MM.1S (cell line): ENCODE results near the gene TAOK1.

ENCODE experiments used
- DNase-seq: peaks from one replicate; pipeline ENCODE4 v3.0.0-alpha.2; 2015
- H2AFZ ChIP-seq: fragments of 300-600 bp; sonication (generic); 2 replicates; pipeline ENCODE4 v1.6.0; 2016; ENCODE audit warnings: antibody characterized with exemption, low read length
- H3F3A ChIP-seq: fragments of 300-600 bp; sonication (generic); 2 replicates; pipeline ENCODE4 v1.6.1; 2016; ENCODE audit warnings: mild to moderate bottlenecking, antibody characterized with exemption, low read length, moderate library complexity, mixed read lengths; ENCODE audit not compliant: insufficient read depth
- H3K27ac ChIP-seq: fragments of 300-600 bp; sonication (generic); 2 replicates; pipeline ENCODE4 v1.5.1; 2016; ENCODE audit warnings: mild to moderate bottlenecking, low read length
- H3K27me3 ChIP-seq: fragments of 300-600 bp; sonication (generic); replicated peaks from 2 replicates; pipeline ENCODE4 v1.6.0; 2016; ENCODE audit warnings: low read length; ENCODE audit not compliant: insufficient read depth
- H3K36me3 ChIP-seq: fragments of 300-600 bp; sonication (generic); replicated peaks from 2 replicates; pipeline ENCODE4 v1.6.1; 2016; ENCODE audit warnings: mild to moderate bottlenecking, low read length, mixed read lengths; ENCODE audit not compliant: insufficient read depth
- H3K4me1 ChIP-seq: fragments of 300-600 bp; sonication (generic); 2 replicates; pipeline ENCODE4 v1.6.1; 2016; ENCODE audit warnings: low read length, mixed read lengths
- H3K4me2 ChIP-seq: fragments of 300-600 bp; sonication (generic); 2 replicates; pipeline ENCODE4 v1.6.0; 2016; ENCODE audit warnings: low read depth, low read length
- H3K4me3 ChIP-seq: fragments of 300-600 bp; sonication (generic); 2 replicates; pipeline ENCODE4 v1.5.1; 2016; ENCODE audit warnings: low read length, mixed read lengths
- H3K79me2 ChIP-seq: fragments of 300-600 bp; sonication (generic); 2 replicates; pipeline ENCODE4 v1.6.1; 2016; ENCODE audit warnings: mixed run types, low read length, mixed read lengths
- H3K9ac ChIP-seq: fragments of 300-600 bp; sonication (generic); 2 replicates; pipeline ENCODE4 v1.6.1; 2016; ENCODE audit warnings: low read length, mixed read lengths
- H3K9me2 ChIP-seq: fragments of 300-600 bp; sonication (generic); replicated peaks from 2 replicates; pipeline ENCODE4 v1.6.1; 2016; ENCODE audit warnings: mild to moderate bottlenecking, low read length, mixed read lengths; ENCODE audit not compliant: insufficient read depth
- H3K9me3 ChIP-seq: fragments of 300-600 bp; sonication (generic); replicated peaks from 2 replicates; pipeline ENCODE4 v1.6.1; 2016; ENCODE audit warnings: mild to moderate bottlenecking, low read length, mixed read lengths; ENCODE audit not compliant: insufficient read depth
- H4K20me1 ChIP-seq: fragments of 300-600 bp; sonication (generic); 2 replicates; pipeline ENCODE4 v1.6.1; 2016; ENCODE audit warnings: mild to moderate bottlenecking, low read length, moderate library complexity, mixed read lengths; ENCODE audit not compliant: insufficient read depth
- CTCF ChIP-seq: fragments of 300-600 bp; sonication (generic); IDR thresholded peaks from 2 replicates; pipeline ENCODE4 v1.5.1; 2016; ENCODE audit warnings: antibody characterized with exemption, low read length, mixed read lengths
- EZH2 ChIP-seq: fragments of 300-600 bp; sonication (generic); optimal IDR thresholded peaks from 2 replicates; pipeline ENCODE3; 2017; ENCODE audit warnings: low read depth, mild to moderate bottlenecking, antibody characterized with exemption, low read length, mixed read lengths
- EZH2phosphoT487 ChIP-seq: fragments of 300-600 bp; sonication (generic); IDR thresholded peaks from 2 replicates; pipeline ENCODE4 v1.6.1; 2018; ENCODE audit warnings: antibody characterized with exemption, low read length

Gene TAOK1

GRCh38 chr17:29357232-29357631 lies 32.9 kb upstream of the TAOK1 start:
- Histone ChIP-seq H3K36me3 (no peaks in the 10 kb centered on the region), H3K9ac (no peak overlapping the region), H3K4me2 (no peak overlapping the region), H3K4me1 (no peaks in the 10 kb centered on the region), H3K27me3 (no peaks in the 10 kb centered on the region), H3K79me2 (no peaks in the 10 kb centered on the region), H2AFZ (no peak overlapping the region), H3F3A (no peaks in the 10 kb centered on the region), H3K9me2 (no peaks in the 10 kb centered on the region), H3K4me3 (no peak overlapping the region), H3K9me3 (no peaks in the 10 kb centered on the region; the same call in 1 of the 2 replicates), H4K20me1 (no peaks in the 10 kb centered on the region), H3K27ac (no peak overlapping the region)
- DNase-seq: no peak
- TF ChIP-seq CTCF (no peak), EZH2phosphoT487 (no peak), EZH2 (no peak)

- no peak overlapping the region for H3K4me2 ChIP-seq
- no peaks in the 10 kb centered on the region; the same call in 1 of the 2 replicates for H3K9me3 ChIP-seq
- no peaks in the 10 kb centered on the region for H4K20me1 ChIP-seq
- no peaks in the 10 kb centered on the region for H3K79me2 ChIP-seq
- H3K9ac ChIP-seq: no peak overlapping the region
- H3K27me3 ChIP-seq: no peaks in the 10 kb centered on the region
- DNase-seq: no peak
- TF ChIP-seq EZH2phosphoT487 (no peak), CTCF (no peak), EZH2 (no peak)
- no peaks in the 10 kb centered on the region for H3K4me1 ChIP-seq
- H2AFZ ChIP-seq: no peak overlapping the region
- H3K4me3 ChIP-seq: no peak overlapping the region
- no peak overlapping the region for H3K27ac ChIP-seq
- H3F3A ChIP-seq: no peaks in the 10 kb centered on the region
- H3K9me2 ChIP-seq: no peaks in the 10 kb centered on the region
- H3K36me3 ChIP-seq: no peaks in the 10 kb centered on the region
These were observed 32.3 kb upstream of the TAOK1 start for GRCh38 chr17:29357821-29358232.

- H3K27me3 ChIP-seq: no peaks in the 10 kb centered on the region
- no peaks in the 10 kb centered on the region for H3K9me2 ChIP-seq
- no peaks in the 10 kb centered on the region for H3K4me1 ChIP-seq
- no peak overlapping the region for H3K4me3 ChIP-seq
- no peaks in the 10 kb centered on the region for H4K20me1 ChIP-seq
- no peaks in the 10 kb centered on the region for H3F3A ChIP-seq
- H3K4me2 ChIP-seq: no peak overlapping the region
- no peak overlapping the region for H2AFZ ChIP-seq
- no peak overlapping the region for H3K9ac ChIP-seq
- H3K27ac ChIP-seq: no peak overlapping the region
- no peak for DNase-seq
- no peak for TF ChIP-seq EZH2phosphoT487
- no peak for TF ChIP-seq CTCF
- no peak for TF ChIP-seq EZH2
- H3K36me3 ChIP-seq: no peaks in the 10 kb centered on the region
- no peaks in the 10 kb centered on the region for H3K79me2 ChIP-seq
- H3K9me3 ChIP-seq: no peaks in the 10 kb centered on the region; the same call in 1 of the 2 replicates
These were observed 31.7 kb upstream of the TAOK1 start for GRCh38 chr17:29358416-29358815.
